ENCODE data around the gene PRM1.
"Not testable (repeated sequence)": the region's sequence is repeated elsewhere in the genome, so short reads cannot be mapped to it uniquely, and the experiment has no call there.

PRM1 gene

GRCh38 chr16:11296706-11297491 lies 15.8 kb upstream of the PRM1 start:
- no peak for DNase-seq

GRCh38 chr16:11296351-11296705 lies 15.2 kb upstream of the PRM1 start:
- DNase-seq = no peak

GRCh38 chr16:11295672-11296071 lies 14.5 kb upstream of the PRM1 start:
- no peak for DNase-seq

GRCh38 chr16:11292076-11292748 lies 11.1 kb upstream of the PRM1 start:
- DNase-seq = no peak

GRCh38 chr16:11291091-11291703 lies 10.1 kb upstream of the PRM1 start:
- DNase-seq = no peak

- DNase-seq = no peak
Observed at GRCh38 chr16:11290102-11290893, 9.2 kb upstream of the PRM1 start.

- not testable (repeated sequence) for DNase-seq
Observed at GRCh38 chr16:11289696-11290095, 8.6 kb upstream of the PRM1 start.

GRCh38 chr16:11289202-11289601 lies 8.1 kb upstream of the PRM1 start:
- no peak for DNase-seq

- DNase-seq = no peak
Observed at GRCh38 chr16:11285842-11286241, 4.7 kb upstream of the PRM1 start.

- DNase-seq = no peak
Observed at GRCh38 chr16:11283820-11284248, 2.7 kb upstream of the PRM1 start.

GRCh38 chr16:11278681-11279628 lies 2.2 kb downstream of the PRM1 start:
- no peak for DNase-seq

GRCh38 chr16:11277607-11278337 lies 3.4 kb downstream of the PRM1 start:
- no peak for DNase-seq

GRCh38 chr16:11276896-11277593 lies 4.1 kb downstream of the PRM1 start:
- DNase-seq = no peak

- no peak for DNase-seq
Observed at GRCh38 chr16:11276143-11276895, 4.8 kb downstream of the PRM1 start, which contains the start of gene PRM2. PRM2 (minus strand) TSS chr16:11276480; CDS start chr16:11276370, 110 bp downstream.

GRCh38 chr16:11274964-11275363 lies 6.2 kb downstream of the PRM1 start:
- DNase-seq = no peak

GRCh38 chr16:11273721-11274324 lies 7.3 kb downstream of the PRM1 start:
- DNase-seq = no peak

GRCh38 chr16:11272921-11273720 lies 8.0 kb downstream of the PRM1 start, which contains the start of gene PRM3:
PRM3 (minus strand) TSS chr16:11273629; CDS start chr16:11273595, 34 bp downstream.
- DNase-seq = no peak

GRCh38 chr16:11272484-11272883 lies 8.6 kb downstream of the PRM1 start:
- no peak for DNase-seq
